Measurements from ENCODE around the gene CHD9. TPM values are rescaled to one million over a fixed set of nuclear protein-coding genes. Genes with fewer than 3 reads are reported as not detected.
A peak's percentile ranks its signal among the peaks of the same experiment; 100 is the strongest.

CHD9 gene
- total RNA-seq, 1 donor from 2014 or later, result 77.4 TPM

- Histone ChIP-seq H3K4me2 (ENCODE audit: low read length) (no peak overlapping the region), H3K27ac (ENCODE audit: low read depth, low read length) (no peak overlapping the region), H3K4me3 (ENCODE audit: insufficient read depth, low read depth, low read length) (no peak overlapping the region), H3K9me3 (ENCODE audit: insufficient read depth, low read depth, low read length) (no peaks in the 10 kb centered on the region), H3K79me2 (ENCODE audit: insufficient read depth, low read length) (no peaks in the 10 kb centered on the region), H3K4me1 (ENCODE audit: insufficient read depth, low read length) (no peaks in the 10 kb centered on the region), H3K36me3 (ENCODE audit: insufficient read depth, low read length) (peaks cover 47% of the 10 kb centered on the region), H3K9ac (ENCODE audit: low read length) (no peak overlapping the region), H2AFZ (ENCODE audit: low read depth, low read length) (no peak overlapping the region), H4K20me1 (ENCODE audit: insufficient read depth, low read length) (no peaks in the 10 kb centered on the region), H3K27me3 (ENCODE audit: insufficient read depth, low read length) (no peaks in the 10 kb centered on the region)
- Mint-ChIP-seq H3K4me3 (ENCODE audit: unreplicated experiment) (no peak overlapping the region), H3K27me3 (ENCODE audit: low read depth, unreplicated experiment) (no peaks in the 10 kb centered on the region), H3K4me1 (ENCODE audit: low read depth, unreplicated experiment) (no peaks in the 10 kb centered on the region), H3K27ac (ENCODE audit: unreplicated experiment) (no peak overlapping the region), H3K36me3 (ENCODE audit: low read depth, unreplicated experiment) (peaks cover 22% of the 10 kb centered on the region), H3K9me3 (ENCODE audit: unreplicated experiment) (peaks cover 2% of the 10 kb centered on the region)
- DNase-seq (ENCODE audit: low read depth) (no peak), FAIRE-seq (no peak)
- no peak for TF ChIP-seq EZH2 (IDR thresholded peaks at IDR 0.05; ENCODE audit: insufficient read depth, low read length)
- TF ChIP-seq CTCF (IDR thresholded peaks at IDR 0.05; ENCODE audit: insufficient read depth, low read depth, low read length), result no peak
These were observed 194.5 kb downstream of the CHD9 start for GRCh38 chr16:53249331-53249730.

- TF ChIP-seq CTCF (IDR thresholded peaks at IDR 0.05; ENCODE audit: insufficient read depth, low read depth, low read length), result no peak
- TF ChIP-seq EZH2 (IDR thresholded peaks at IDR 0.05; ENCODE audit: insufficient read depth, low read length), result no peak
- Histone ChIP-seq H3K27me3 (ENCODE audit: insufficient read depth, low read length) (no peaks in the 10 kb centered on the region), H3K27ac (ENCODE audit: low read depth, low read length) (peak overlapping the region; percentile 21), H3K4me2 (ENCODE audit: low read length) (peak overlapping the region; percentile 53), H3K36me3 (ENCODE audit: insufficient read depth, low read length) (peaks cover 27% of the 10 kb centered on the region), H3K4me3 (ENCODE audit: insufficient read depth, low read depth, low read length) (no peak overlapping the region), H3K4me1 (ENCODE audit: insufficient read depth, low read length) (peaks cover 9% of the 10 kb centered on the region), H3K9me3 (ENCODE audit: insufficient read depth, low read depth, low read length) (no peaks in the 10 kb centered on the region), H3K9ac (ENCODE audit: low read length) (no peak overlapping the region), H2AFZ (ENCODE audit: low read depth, low read length) (no peak overlapping the region), H3K79me2 (ENCODE audit: insufficient read depth, low read length) (peaks cover 4% of the 10 kb centered on the region), H4K20me1 (ENCODE audit: insufficient read depth, low read length) (no peaks in the 10 kb centered on the region)
- peak overlapping the region; percentile 40 for H3K4me3 Mint-ChIP-seq (ENCODE audit: unreplicated experiment)
- peak; percentile 80 for FAIRE-seq
- peak overlapping the region; percentile 82 for H3K27ac Mint-ChIP-seq (ENCODE audit: unreplicated experiment)
- peak; percentile 65 for DNase-seq (ENCODE audit: low read depth)
- peaks cover 4% of the 10 kb centered on the region for H3K9me3 Mint-ChIP-seq (ENCODE audit: unreplicated experiment)
- H3K36me3 Mint-ChIP-seq (ENCODE audit: low read depth, unreplicated experiment), result peaks cover 33% of the 10 kb centered on the region
- peaks cover 18% of the 10 kb centered on the region for H3K4me1 Mint-ChIP-seq (ENCODE audit: low read depth, unreplicated experiment)
- no peaks in the 10 kb centered on the region for H3K27me3 Mint-ChIP-seq (ENCODE audit: low read depth, unreplicated experiment)
These were observed 202.2 kb downstream of the CHD9 start for GRCh38 chr16:53257001-53257400.

GRCh38 chr16:53258809-53259208, 204.0 kb downstream of the CHD9 start:
- Histone ChIP-seq H3K4me2 (ENCODE audit: low read length) (no peak overlapping the region), H3K27ac (ENCODE audit: low read depth, low read length) (no peak overlapping the region), H3K9ac (ENCODE audit: low read length) (no peak overlapping the region), H2AFZ (ENCODE audit: low read depth, low read length) (no peak overlapping the region), H3K36me3 (ENCODE audit: insufficient read depth, low read length) (peaks cover 20% of the 10 kb centered on the region), H3K27me3 (ENCODE audit: insufficient read depth, low read length) (no peaks in the 10 kb centered on the region), H3K9me3 (ENCODE audit: insufficient read depth, low read depth, low read length) (no peaks in the 10 kb centered on the region), H4K20me1 (ENCODE audit: insufficient read depth, low read length) (no peaks in the 10 kb centered on the region), H3K4me1 (ENCODE audit: insufficient read depth, low read length) (peaks cover 9% of the 10 kb centered on the region), H3K79me2 (ENCODE audit: insufficient read depth, low read length) (peaks cover 4% of the 10 kb centered on the region), H3K4me3 (ENCODE audit: insufficient read depth, low read depth, low read length) (no peak overlapping the region)
- H3K36me3 Mint-ChIP-seq (ENCODE audit: low read depth, unreplicated experiment), result peaks cover 29% of the 10 kb centered on the region
- DNase-seq (ENCODE audit: low read depth), result no peak
- TF ChIP-seq CTCF (IDR thresholded peaks at IDR 0.05; ENCODE audit: insufficient read depth, low read depth, low read length) (no peak), EZH2 (IDR thresholded peaks at IDR 0.05; ENCODE audit: insufficient read depth, low read length) (no peak)
- no peaks in the 10 kb centered on the region for H3K27me3 Mint-ChIP-seq (ENCODE audit: low read depth, unreplicated experiment)
- H3K4me3 Mint-ChIP-seq (ENCODE audit: unreplicated experiment), result no peak overlapping the region
- H3K9me3 Mint-ChIP-seq (ENCODE audit: unreplicated experiment), result peaks cover 4% of the 10 kb centered on the region
- peaks cover 18% of the 10 kb centered on the region for H3K4me1 Mint-ChIP-seq (ENCODE audit: low read depth, unreplicated experiment)
- no peak for FAIRE-seq
- no peak overlapping the region for H3K27ac Mint-ChIP-seq (ENCODE audit: unreplicated experiment)

All from astrocyte (in vitro differentiated cells and primary cell).